ENCODE data around the gene TMEM168.

Gene TMEM168

DNA sequence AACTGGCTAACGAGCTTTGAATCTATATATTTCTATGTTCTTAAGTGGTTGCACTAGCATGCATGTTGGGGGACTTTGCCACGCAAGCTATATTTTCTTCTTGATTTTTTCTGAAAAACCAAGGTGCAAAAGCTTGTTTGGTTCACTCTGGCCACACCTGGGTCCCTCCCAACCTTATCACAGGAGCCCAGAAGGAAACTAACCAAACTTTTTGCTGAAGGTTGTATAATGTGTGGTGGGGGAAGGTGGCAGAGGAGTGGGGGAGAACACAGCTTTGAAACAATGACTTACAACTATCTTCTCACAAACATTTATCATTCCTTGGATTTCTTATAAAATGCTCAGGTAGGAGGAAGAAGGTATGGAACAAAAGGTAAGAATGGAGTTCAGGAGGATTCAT lies 75.3 kb downstream of the TMEM168 start:
- DNase-seq = no peak
